ENCODE results near the gene ABCA7.
A peak's percentile ranks its signal among the peaks of the same experiment; 100 is the strongest.

- TF ChIP-seq SMC3 (conservative IDR thresholded peaks at IDR 0.05; ENCODE audit: poor library complexity) (peak; percentile 5), CTCF (IDR thresholded peaks at IDR 0.05; ENCODE audit: poor library complexity, severe bottlenecking) (no peak)
Measured at GRCh38 chr19:1103132-1103707, 63.3 kb downstream of the ABCA7 start.
